Keratinocyte (primary cell): ENCODE data around the gene FKBP11. TPM values are rescaled to one million over a fixed set of nuclear protein-coding genes. Genes with fewer than 3 reads are reported as not detected.

Experiments
- DNase-seq: peaks from one replicate; pipeline ENCODE4 v3.0.0-alpha.2; 2011; ENCODE audit warnings: low read depth, missing footprints, low spot score
- FAIRE-seq: peaks from 2 replicates; lab custom pipeline; 2011; peaks lifted over from hg19 to GRCh38; lab: Jason Lieb, UNC
- H2AFZ ChIP-seq: 2 replicates; pipeline ENCODE4 v1.6.0; 2012; ENCODE audit warnings: low read length, control low read depth, inconsistent platforms; ENCODE audit not compliant: control insufficient read depth
- H3K27ac ChIP-seq: 2 replicates; pipeline ENCODE4 v1.5.1; 2011; ENCODE audit warnings: low read length; ENCODE audit not compliant: control insufficient read depth, insufficient read depth
- H3K27me3 ChIP-seq: 3 replicates; pipeline ENCODE4 v1.6.0; 2011; ENCODE audit warnings: low read length; ENCODE audit not compliant: control insufficient read depth, insufficient read depth; ENCODE audit errors: extremely low read depth
- H3K36me3 ChIP-seq, 2 experiments: 2 replicates in 1 of 2; 3 replicates in 1 of 2; pipeline ENCODE4 v1.5.1; 2011; ENCODE audit warnings: low read length in 2 of 2, mild to moderate bottlenecking in 1 of 2; ENCODE audit not compliant: control insufficient read depth in 2 of 2, insufficient read depth in 2 of 2; ENCODE audit errors: extremely low read depth in 1 of 2
- H3K4me1 ChIP-seq: 3 replicates; pipeline ENCODE4 v1.5.1; 2011; ENCODE audit warnings: low read length; ENCODE audit not compliant: control insufficient read depth, insufficient read depth; ENCODE audit errors: extremely low read depth
- H3K4me2 ChIP-seq: 3 replicates; pipeline ENCODE4 v1.6.0; 2011; ENCODE audit warnings: low read depth, low read length; ENCODE audit not compliant: control insufficient read depth, insufficient read depth; ENCODE audit errors: extremely low read depth
- H3K4me3 ChIP-seq, 3 experiments: fragments of 200-600 bp in 1 of 3; sonication (generic) in 1 of 3; 2 replicates in 2 of 3; 3 replicates in 1 of 3; pipeline ENCODE4 v1.5.1; 2011 to 2016; ENCODE audit warnings: low read length in 3 of 3, mild to moderate bottlenecking in 3 of 3, control low read depth in 2 of 3, inconsistent platforms in 1 of 3, low read depth in 1 of 3, mixed read lengths in 1 of 3, mixed run types in 1 of 3, moderate library complexity in 1 of 3; ENCODE audit not compliant: control insufficient read depth in 2 of 3, insufficient read depth in 2 of 3; ENCODE audit errors: extremely low read depth in 1 of 3
- H3K79me2 ChIP-seq: 2 replicates; pipeline ENCODE4 v1.6.0; 2012; ENCODE audit warnings: low read length; ENCODE audit not compliant: control insufficient read depth, insufficient read depth
- H3K9ac ChIP-seq: 3 replicates; pipeline ENCODE4 v1.6.0; 2011; ENCODE audit warnings: low read length; ENCODE audit not compliant: control insufficient read depth, insufficient read depth; ENCODE audit errors: extremely low read depth
- H3K9me1 ChIP-seq: 3 replicates; pipeline ENCODE4 v1.6.0; 2011; ENCODE audit warnings: low read length; ENCODE audit not compliant: control insufficient read depth, insufficient read depth; ENCODE audit errors: extremely low read depth
- H3K9me3 ChIP-seq: 2 replicates; pipeline ENCODE4 v1.5.1; 2012; ENCODE audit warnings: low read depth, low read length; ENCODE audit not compliant: control insufficient read depth
- H4K20me1 ChIP-seq: 3 replicates; pipeline ENCODE4 v1.6.0; 2011; ENCODE audit warnings: low read length; ENCODE audit not compliant: control insufficient read depth, insufficient read depth; ENCODE audit errors: extremely low read depth
- CTCF ChIP-seq, 3 experiments: IDR thresholded peaks in 1 of 3; conservative IDR thresholded peaks in 1 of 3; optimal IDR thresholded peaks in 1 of 3; 2 replicates in 2 of 3; 3 replicates in 1 of 3; pipeline versions ENCODE3 to v1.5.1; 2011; ENCODE audit warnings: low read length in 3 of 3, mild to moderate bottlenecking in 3 of 3, moderate library complexity in 2 of 3, control low read depth in 1 of 3, inconsistent platforms in 1 of 3; ENCODE audit not compliant: insufficient read depth in 2 of 3; ENCODE audit errors: extremely low read depth in 1 of 3
- EZH2 ChIP-seq: IDR thresholded peaks from one replicate; pipeline ENCODE4 v1.6.1; 2012; ENCODE audit warnings: inconsistent platforms, mild to moderate bottlenecking, low read length, moderate library complexity
- dilution Hi-C: fragments of 300-500 bp; cut with MboI; formaldehyde crosslinking; loops from one replicate; pipeline ENCODE4 v1.7.0; 2020; ENCODE audit warnings: low sequenced_read_pairs; ENCODE audit not compliant: extremely low pct_ligation_motif_present
- polyA plus RNA-seq, 5 experiments: library from polyadenylated mRNA; depleted of rRNA in 3 of 5; stranded (reverse) in 3 of 5; stranded (forward) in 1 of 5; unstranded in 1 of 5; fragments of >200 nt; gene quantifications; 1 replicate in 1 of 5; 2 replicates in 3 of 5; 3 replicates in 1 of 5; pipeline versions ENCODE4 v1.2.1 to v1.2.3, GENCODE V29; 2011 to 2012; ENCODE audit warnings: missing spikeins in 2 of 5, low read depth in 1 of 5, low replicate concordance in 1 of 5

Gene FKBP11
- polyA plus RNA-seq, 1 donor (not counting 4 experiments of a cell fraction or from before 2014, with no cell fraction given) = 18.4 TPM

GRCh38 chr12:48927261-48927660 is 2.0 kb upstream of the FKBP11 start:
- TF ChIP-seq CTCF (optimal IDR thresholded peaks at IDR 0.05 in 1 of 3, IDR thresholded peaks at IDR 0.05 in 1 of 3, conservative IDR thresholded peaks at IDR 0.05 in 1 of 3; ENCODE audit: extremely low read depth in 1 of 3, insufficient read depth in 2 of 3, low read length in 3 of 3) (no peak), EZH2 (no peak)
- no peak overlapping the region for H3K4me3 ChIP-seq
- no peaks in the 10 kb centered on the region for H3K9me1 ChIP-seq
- no peaks in the 10 kb centered on the region for H3K27me3 ChIP-seq
- FAIRE-seq (no peak), DNase-seq (no peak)
- no peak overlapping the region for H3K27ac ChIP-seq
- dilution Hi-C loops = no loop called here
- H2AFZ ChIP-seq = no peak overlapping the region
- no peak overlapping the region for H3K4me2 ChIP-seq
- no peaks in the 10 kb centered on the region for H3K79me2 ChIP-seq
- H3K36me3 ChIP-seq = peaks cover 26 to 37% of the 10 kb centered on the region in 2 experiments
- H3K9me3 ChIP-seq = no peaks in the 10 kb centered on the region
- H4K20me1 ChIP-seq = no peaks in the 10 kb centered on the region
- no peak overlapping the region for H3K9ac ChIP-seq
- H3K4me1 ChIP-seq = peaks cover 4% of the 10 kb centered on the region

- peaks cover 19 to 32% of the 10 kb centered on the region in 2 experiments for H3K36me3 ChIP-seq
- dilution Hi-C loops = no loop called here
- H3K4me3 ChIP-seq = peak overlapping the region; percentile 30 to 87 (median 74)
- H2AFZ ChIP-seq = peak overlapping the region; percentile 66
- no peaks in the 10 kb centered on the region for H3K79me2 ChIP-seq
- no peaks in the 10 kb centered on the region for H3K9me3 ChIP-seq
- no peaks in the 10 kb centered on the region for H3K9me1 ChIP-seq
- H3K9ac ChIP-seq = peak overlapping the region; percentile 88
- peaks cover 4% of the 10 kb centered on the region for H3K4me1 ChIP-seq
- peak overlapping the region; percentile 76 for H3K4me2 ChIP-seq
- no peaks in the 10 kb centered on the region for H4K20me1 ChIP-seq
- FAIRE-seq (no peak), DNase-seq (peak; percentile 23)
- TF ChIP-seq EZH2 (no peak), CTCF (optimal IDR thresholded peaks at IDR 0.05 in 1 of 3, IDR thresholded peaks at IDR 0.05 in 1 of 3, conservative IDR thresholded peaks at IDR 0.05 in 1 of 3; ENCODE audit: extremely low read depth in 1 of 3, insufficient read depth in 2 of 3, low read length in 3 of 3) (peak; percentile 38 to 74 (median 72))
- H3K27ac ChIP-seq = peak overlapping the region; percentile 70
- H3K27me3 ChIP-seq = no peaks in the 10 kb centered on the region
Observed at GRCh38 chr12:48924617-48925303, 532 bp downstream of the FKBP11 start.
